COLO668 (cell line): ENCODE measurements around the gene NECTIN3.

Experiments used
- DNase-seq: peaks from one replicate; lab custom pipeline; 2025; ENCODE audit not compliant: unreplicated experiment; lab: John Stamatoyannopoulos, UW

NECTIN3 gene

DNA sequence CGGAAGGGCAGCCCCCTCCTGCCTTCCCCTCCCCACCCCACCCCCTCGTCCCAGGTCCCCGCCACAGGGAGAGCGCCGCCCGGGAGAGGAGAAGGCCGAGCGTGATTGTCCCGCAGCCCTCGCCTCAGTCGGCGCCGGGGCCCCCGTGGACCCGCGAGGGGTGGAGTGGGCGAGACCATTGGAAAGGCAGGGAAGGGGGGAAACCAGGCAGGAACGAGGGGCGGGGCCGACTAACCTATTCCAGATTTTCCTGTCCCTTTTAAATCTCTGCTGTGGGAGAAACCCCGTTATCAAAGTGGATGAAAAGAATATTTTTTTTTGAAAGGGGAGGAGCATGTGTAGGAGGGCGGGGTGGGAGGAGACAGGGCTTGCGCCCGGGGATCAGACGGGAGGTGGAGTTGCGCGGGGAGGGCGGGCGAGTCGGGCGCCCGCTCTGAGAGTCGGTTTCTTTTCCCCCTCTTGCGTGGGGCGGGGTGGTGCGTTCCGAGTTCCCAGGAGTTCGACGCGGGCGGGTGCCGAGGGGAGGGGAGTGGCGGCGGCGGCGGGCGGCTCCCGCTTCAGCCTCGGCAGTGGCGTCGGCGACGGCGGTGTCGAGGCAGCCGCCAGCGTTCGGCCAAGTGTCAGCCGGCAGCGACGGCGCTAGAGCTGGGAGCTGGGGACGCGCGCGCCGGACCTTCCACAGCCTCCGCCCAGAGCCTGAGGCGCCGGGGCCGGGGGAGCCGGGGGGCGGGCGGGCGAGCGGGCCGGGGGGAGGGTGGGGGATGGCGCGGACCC lies at the start of gene NECTIN3:
NECTIN3 (plus strand) TSS at position 560 of the 774 bp plus-strand sequence; CDS start at position 762, 202 bp downstream.
- DNase-seq = peak; percentile 81

- DNase-seq = no peak
These were observed 43.7 kb upstream of the NECTIN3 start for GRCh38 chr3:111027868-111028267.

DNA sequence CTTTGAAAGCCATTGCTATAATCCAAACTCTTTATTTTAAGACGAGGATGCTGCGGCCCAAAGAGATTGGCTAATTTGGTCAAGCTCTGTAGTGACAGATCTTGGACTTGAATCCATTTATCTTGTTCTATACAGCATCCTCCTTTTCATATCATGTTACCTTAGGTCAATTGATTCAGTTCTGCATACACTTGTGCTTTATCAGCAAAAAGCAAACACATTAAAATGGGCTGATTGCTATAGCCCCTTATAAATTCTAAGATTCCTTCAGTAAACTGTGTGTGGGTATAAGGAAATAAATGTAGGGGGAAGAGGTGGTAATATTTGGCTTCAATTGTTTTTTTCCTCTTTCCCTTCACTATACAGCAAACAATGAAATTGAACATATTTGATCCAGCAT lies 40.1 kb upstream of the NECTIN3 start:
- no peak for DNase-seq

DNA sequence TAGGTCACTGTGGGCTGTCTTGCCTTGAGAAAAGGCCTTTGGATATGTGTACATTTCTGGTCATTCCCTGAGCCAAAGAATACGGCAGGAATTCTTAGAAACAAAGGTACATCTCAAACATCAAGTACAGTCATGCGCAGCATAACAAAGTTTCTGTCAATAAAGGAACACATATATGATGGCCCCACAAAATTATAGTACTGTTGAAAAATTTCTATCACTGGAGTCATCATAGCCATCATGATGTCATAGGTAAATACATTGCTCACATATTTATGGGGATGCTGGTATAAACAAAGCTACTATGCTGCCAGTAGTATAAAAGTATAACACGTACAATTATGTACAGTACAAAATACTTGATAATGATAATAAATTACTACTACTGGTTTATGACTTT lies 38.9 kb upstream of the NECTIN3 start:
- no peak for DNase-seq

DNA sequence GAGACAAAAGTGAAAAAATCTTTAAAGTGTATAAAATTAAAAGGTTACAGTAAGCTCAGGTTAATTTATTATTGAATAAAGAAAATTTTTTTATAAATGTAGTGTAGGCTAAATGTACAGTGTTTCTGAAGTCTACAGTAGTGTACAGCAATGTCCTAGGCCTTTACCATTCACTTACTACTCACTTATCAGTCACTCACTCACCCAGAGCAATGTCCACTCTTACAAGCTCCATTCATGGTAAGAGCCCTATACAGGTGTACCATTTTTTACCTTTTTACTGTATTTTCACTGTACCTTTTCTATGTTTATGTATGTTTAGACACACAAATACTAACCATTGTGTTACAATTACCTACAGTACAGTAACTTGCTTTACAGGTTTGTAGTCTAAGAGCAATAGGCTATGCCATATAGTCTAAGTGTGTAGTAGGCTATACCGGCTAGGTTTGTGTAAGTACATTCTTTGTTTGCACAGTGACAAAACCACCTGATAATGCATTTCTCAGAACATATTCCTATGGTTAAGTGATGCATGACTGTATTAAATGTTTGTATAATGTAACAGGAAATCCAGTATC lies 38.1 kb upstream of the NECTIN3 start:
- DNase-seq = no peak

DNA sequence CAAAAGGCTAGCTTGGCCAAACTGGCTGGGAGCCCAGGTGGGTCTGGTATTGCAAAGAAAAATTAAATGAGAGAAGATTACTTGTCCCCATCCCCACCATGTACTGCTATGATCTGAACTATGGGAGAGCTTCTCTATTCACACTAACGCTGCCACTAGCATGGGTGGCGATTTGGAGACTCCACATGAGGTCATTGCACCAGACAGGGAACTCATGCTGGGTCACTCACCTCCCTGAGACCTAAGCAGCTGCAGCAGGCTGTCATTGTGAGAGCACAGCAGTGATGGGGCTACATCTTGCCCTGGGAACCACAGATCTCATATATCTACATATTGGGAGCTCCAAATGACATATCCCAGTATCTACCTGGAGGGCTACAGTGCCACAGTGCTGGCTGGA lies 36.3 kb upstream of the NECTIN3 start:
- no peak for DNase-seq

DNA sequence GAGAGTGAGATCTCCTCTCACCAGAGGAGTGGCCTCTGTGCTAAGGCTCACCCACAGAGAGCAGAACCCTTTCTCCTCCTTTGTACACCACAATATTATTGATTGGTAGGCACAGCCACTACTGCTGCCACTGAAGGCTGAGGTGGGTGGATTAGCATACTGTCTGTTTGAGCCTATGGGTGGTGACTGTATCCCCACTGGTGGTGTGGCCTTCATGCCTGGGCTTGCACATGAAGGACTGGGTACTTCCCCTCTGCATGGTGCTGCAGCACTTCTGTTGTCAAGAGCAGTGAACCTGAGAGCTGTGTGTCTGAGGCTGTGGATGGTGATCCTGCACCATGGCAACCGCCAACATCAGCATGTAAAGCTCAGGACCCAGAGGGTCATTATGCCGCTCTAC lies 35.7 kb upstream of the NECTIN3 start:
- no peak for DNase-seq

GRCh38 chr3:111040959-111041358 lies 30.7 kb upstream of the NECTIN3 start:
- DNase-seq = no peak

GRCh38 chr3:111045564-111045963 lies 26.1 kb upstream of the NECTIN3 start:
- no peak for DNase-seq

DNA sequence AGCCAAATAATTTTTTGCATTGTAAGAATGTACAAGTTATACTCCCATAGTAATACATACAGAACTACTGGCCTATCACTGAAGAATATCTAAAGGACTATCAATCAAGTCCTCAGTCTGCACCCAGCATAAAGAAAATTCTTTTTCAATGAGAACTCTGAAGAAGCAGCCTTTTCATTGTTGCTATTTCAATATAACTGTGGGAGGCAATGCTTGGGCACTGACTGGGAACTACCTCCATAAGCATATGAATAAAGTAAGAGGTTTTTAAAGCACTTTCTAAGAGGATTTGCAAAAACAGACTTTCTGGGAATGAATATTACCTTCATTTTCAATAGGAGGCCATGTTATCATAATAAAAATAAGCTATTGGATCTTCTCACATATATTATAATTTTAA lies 24.6 kb upstream of the NECTIN3 start:
- no peak for DNase-seq

GRCh38 chr3:111047812-111048435 lies 23.7 kb upstream of the NECTIN3 start:
- no peak for DNase-seq

GRCh38 chr3:111051354-111051753 lies 20.3 kb upstream of the NECTIN3 start:
- no peak for DNase-seq

- DNase-seq = no peak
These were observed 3.0 kb upstream of the NECTIN3 start for GRCh38 chr3:111068574-111068973.

DNA sequence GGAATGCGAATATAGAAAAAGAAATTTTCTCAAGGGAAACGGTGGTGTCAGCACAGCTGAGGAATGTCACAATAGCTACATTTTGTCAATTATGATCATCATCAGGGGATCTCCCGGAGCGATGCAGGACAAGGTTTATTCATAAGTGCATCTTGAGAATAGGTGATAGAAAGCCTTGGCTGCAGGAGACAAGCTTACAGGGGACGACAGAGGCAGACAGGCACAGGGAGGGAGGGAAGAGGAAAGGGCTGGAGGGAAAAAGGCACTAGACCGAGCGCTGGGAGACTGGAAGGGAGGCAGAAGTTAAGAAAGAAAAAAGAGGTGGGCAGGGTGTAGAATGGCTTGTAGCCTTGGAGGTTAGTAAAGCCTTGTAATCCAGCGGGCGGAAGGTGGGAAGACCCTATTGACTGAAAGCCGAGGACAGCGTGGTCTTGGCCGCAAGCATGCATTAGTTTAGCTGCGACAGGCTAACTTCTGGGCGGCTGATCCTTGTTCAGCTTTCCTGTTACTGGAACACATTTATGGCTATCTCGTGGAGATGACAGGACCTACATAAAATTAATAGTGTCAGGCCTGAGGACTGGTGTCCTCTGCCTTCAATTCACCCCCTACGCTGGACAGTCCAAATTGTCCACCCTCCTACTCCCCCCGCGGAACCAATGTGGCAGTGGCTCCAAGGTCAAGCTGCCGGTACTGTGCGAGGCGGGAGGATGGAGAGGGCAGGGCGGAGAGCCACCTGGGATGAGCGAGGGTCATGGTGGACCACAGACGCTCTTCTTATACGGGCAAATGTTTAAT lies 1.4 kb upstream of the NECTIN3 start:
- DNase-seq = no peak

DNA sequence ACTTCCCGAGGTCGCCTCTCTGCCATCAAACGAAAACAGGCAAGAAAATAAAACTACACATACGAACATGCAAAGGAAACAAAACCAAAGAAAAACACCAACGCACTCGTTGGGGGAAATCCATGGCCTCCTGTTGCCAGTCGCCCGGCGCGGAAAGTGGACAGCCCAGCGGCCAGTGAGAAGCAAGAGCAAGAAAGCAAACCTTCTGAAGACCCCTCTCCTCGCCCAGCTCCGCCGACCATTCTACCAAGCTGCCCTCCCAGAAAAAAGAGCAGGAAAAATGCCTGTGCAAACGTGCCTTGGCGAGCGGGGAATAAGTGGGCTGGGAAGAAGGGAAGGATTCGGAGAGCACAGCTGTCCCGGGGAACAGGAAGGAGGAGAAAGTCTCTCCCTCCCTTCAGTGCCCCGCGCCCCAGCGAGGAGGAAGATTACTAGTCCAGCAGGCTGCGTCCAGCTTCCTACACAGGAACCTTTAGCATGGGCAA lies 802 bp upstream of the NECTIN3 start:
- no peak for DNase-seq

DNA sequence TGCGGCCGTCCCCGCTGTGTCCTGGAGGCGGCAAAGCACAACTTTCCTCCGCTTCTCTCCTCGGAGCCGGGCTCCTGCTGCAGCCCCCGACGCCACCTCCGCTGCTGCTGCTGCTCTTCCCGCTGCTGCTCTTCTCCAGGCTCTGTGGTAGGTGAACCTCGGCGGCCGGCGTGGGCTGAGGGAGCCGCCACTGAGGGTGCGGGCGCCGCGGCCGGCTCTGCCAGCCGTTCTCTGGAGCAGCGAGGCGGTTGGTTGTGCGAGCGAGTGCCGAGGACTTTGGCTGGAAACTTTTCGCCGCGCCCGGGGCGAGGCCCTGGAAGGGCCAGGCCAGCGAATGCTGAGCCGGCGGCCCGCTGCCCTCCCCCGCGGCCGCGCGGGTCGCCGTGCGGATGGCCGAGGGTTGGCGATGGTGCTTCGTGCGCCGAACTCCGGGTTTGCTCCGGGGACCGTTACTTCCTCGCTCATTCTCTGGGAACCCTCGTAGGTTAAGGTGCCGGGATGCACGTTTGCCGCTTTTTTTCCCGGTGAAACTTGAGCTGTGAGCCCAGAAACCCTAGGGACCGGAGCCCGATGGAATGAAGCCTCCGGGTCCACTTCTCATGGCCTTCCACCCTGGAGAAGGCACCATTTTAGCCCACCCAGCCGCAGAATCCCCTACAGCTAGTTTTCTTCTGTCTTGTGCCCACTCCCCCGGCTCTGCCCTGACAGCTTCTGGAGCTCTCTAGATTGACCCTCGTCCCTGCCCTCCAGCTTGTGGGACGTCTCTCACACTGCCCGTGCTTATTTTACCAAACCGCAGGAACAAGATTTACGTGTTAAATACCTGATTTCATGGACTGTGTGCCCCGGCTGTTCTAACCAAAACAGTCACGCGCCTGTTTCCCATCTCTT lies 660 bp downstream of the NECTIN3 start:
- DNase-seq = peak; percentile 61

DNA sequence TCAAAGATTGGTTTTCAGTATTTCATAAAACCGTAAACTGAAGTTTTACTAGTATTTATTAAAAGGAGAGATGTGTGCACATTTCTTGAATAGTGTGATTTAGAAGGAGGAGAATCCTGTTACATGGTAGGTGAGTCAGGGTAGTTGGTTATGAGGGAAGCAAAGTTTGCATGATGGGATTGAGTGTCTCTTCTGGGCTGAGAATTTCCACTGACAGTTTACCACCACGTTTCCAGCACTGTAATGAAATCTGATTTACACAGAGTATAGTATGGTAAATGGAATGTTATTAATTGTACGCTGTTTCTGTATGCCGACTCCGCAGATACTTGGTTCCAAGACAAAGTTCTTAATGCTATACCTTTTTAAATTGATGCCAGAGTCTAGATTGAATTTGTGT lies 1.6 kb downstream of the NECTIN3 start:
- DNase-seq = no peak

- no peak for DNase-seq
These were observed 5.1 kb downstream of the NECTIN3 start for GRCh38 chr3:111076732-111077131.

- no peak for DNase-seq
These were observed 5.8 kb downstream of the NECTIN3 start for GRCh38 chr3:111077369-111077768.

DNA sequence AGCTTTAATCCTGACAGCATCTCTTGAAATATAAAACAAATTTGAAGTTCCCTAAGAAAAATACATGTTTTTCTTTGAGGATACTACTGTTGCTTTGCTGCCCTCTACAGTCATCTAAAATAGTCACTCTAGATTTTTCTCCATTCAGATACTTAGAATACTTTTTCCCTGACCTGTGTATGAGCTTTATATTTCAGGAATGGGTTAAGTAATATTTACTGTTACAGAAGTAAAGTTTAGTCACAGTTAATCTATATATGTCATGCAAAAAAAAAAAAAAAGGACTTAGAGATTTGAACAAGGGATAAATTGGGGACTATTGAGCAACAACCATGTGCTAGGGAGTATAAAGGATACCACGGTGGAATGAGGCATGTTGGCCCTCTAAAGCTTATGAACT lies 8.8 kb downstream of the NECTIN3 start:
- no peak for DNase-seq
